DMS153 (cell line): ENCODE results near the gene ANK2.
"Not testable (repeated sequence)": the region's sequence is repeated elsewhere in the genome, so short reads cannot be mapped to it uniquely, and the experiment has no call there.

ENCODE experiments used
- DNase-seq: peaks from one replicate; lab custom pipeline; 2025; lab: John Stamatoyannopoulos, UW

The ANK2 gene

DNA sequence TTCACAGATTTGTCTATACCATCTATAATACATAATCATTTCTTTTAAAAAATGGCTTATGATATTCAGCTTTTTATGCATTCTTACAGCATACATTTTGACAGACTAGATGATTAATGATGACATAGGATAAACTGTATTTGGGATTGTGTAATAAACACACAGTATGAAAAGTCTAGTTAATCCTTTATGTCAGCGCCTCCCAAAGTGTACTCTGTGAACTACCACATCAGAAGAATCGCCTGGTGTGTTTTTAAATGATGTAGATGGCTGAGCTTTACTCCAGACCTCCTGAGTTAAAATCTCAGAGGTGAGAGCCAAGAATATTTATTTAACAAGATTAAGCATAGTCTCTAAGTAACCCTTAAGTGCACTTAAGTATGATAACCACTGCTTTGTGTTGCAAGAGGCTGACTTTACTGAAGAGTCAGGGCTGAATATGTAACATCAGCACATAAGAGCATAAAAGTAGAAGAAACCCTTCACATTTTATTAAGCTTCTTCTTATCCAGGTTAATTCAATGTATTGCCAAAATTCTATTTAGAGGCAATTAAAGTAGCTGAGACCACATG, 104.2 kb downstream of the ANK2 start:
- DNase-seq, result no peak

DNA sequence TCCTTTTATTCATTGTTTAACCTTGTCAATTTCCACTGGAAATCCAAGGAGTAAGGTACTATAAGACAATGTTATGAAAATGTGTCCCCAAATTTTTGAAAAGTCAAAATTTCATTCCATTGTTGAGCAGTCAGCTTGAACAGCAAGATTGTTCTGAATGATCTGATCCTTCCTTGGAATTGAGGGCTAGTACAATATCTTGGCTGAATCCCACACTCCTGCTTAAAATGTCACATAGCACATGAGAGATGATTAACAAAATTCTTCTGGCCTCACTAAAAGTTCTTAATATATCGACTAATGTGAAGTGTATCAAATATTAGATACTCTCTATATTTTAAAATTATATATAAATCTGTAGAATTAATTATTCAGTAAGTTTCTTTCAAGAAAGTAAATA, 104.8 kb downstream of the ANK2 start:
- DNase-seq, result no peak

DNA sequence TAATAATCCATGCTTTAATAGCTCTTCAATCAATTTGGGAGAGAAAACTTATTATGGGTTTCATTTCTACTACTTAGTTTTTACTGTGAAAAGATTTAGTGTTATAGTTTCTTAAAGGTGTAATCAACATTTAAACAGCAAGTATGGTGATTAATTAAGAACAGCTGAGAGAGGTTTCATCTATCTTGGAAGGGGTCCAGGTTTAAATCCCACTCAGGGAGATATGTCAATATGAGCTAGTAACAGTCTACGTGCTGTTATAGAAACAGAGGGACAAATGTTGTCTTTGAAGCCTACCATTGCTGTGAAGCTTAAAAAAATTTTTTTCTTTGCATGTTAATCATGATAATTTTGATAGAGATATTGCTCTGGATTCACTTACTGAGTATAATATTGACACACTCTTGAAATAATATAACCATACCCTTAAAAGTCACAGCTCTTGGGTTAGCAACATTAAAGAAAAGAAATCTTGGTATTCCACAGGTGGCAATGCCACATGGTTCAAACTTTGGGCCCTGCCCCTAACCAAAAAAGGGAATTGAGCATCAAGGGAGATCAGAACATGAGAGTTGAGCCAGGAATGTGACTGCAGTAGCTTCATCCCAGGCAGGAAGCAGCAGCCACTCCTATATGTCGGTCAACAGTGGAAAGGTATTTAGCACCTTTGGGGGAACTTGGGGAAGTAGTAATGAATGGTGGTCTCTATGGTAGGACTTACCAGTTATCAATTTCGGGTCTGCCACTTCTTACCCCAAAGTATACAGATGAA, 107.8 kb downstream of the ANK2 start:
- DNase-seq, result no peak

DNA sequence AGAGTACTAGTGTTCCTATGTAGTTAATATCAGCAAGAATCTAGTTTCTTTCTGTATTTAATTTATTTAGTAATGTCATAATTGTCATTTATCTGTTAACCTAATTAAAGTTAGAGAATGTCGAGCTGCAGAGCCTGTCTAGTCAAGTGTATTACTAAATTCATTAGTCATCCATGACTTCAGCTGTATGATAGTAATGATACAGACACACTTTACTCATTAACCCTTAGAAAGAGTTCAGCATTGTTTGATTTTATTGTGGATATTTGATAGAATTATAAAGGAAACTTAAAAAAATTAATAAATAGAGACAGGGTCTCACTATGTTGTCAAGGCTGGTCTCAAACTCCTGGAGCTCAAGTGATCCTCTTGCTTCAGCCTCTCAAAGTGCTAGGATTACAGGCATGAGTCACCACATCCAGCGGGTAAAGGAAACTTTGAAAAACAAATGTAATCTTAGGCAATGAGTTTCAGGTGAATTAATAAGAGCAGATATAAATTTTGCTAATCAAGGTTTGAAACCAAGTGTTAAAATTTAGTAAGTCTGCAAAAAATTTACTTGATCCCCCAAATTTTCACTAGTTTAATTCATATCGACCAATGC, 110.6 kb downstream of the ANK2 start:
- no peak for DNase-seq

DNA sequence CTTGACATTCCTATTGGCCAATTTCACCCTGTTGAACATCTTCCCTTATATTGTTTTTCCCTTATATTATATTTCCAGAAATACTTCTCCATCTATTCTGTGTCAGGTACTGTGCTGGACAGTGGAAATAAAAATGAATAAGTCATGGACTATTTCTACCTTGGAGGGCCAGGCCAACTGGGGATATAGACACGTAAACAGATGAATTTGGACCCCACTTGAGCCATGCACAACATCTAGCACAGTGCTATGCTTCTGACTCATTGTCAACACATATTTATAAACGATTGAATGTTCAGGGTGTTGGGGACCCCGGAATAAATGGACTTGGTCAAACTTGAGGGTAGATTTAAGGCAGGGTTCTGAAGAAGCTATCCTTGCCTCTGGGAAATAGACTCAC, 111.1 kb downstream of the ANK2 start:
- no peak for DNase-seq

DNA sequence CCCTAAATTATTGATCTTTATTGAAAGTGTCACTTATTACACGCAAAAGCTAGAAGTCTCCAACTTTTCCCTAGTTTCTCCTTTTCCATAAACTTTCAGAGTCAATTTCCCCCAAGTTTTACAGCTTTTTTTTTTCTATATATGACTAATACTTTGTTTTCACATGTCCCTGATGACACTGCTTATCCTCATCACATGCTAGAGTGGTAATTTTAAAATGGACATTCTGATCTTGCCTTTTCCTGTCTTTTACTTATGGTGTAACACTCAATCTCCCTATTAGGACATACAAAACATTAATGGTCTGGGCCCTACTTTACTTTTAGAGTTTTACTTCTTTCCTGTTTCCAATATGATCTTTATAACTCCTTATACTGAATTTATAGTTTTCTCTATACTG, 112.6 kb downstream of the ANK2 start:
- no peak for DNase-seq

DNA sequence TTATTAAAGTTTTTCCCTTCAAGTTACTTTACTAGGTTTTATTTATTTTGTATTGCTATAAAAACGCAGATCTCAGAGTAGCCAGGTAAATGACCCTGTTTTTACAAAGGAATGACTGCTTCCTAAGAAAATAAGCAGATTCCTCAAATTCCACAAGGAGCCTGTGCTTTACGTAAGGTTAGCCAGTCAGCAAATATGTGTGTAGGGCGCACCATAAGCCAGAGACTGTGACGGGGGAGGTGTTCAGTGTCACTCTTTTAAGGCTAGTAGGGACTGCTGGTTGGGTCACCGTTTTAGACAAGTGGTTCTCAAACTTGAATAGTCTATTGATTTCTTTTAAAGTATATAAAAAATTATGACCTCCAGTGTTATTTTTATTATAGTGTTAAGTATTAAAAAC, 119.9 kb downstream of the ANK2 start:
- DNase-seq, result no peak

DNA sequence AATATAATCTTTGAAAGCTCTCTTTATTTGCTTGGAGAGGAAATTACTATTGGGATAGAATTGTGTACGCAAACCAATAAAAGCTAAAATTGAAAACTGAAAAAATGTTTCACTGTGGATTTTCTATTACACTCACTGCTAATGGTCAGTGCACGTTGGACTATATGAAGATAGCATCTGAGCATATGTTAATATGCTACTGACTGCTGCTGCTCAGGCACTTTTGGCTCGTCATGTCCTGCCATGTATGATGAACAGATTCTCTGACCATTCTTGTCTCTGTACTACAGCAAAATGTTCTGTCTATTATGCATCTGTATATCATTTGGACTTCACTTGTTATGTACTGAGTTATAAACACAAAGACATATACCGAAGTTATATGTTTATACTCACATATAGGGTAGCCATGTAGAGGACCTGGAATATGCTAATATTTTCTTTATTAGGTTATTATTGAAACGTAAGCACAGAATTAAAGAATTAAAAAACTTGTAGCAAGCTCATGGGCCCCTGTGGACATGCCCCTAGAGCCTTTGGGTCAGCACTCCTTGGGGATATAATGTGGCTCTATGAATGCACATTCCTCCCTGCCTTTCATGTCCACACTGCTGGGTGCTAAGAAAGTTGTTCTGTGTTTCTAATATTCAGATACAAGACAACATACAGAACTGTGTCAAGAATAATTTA, 120.8 kb downstream of the ANK2 start:
- DNase-seq, result no peak

DNA sequence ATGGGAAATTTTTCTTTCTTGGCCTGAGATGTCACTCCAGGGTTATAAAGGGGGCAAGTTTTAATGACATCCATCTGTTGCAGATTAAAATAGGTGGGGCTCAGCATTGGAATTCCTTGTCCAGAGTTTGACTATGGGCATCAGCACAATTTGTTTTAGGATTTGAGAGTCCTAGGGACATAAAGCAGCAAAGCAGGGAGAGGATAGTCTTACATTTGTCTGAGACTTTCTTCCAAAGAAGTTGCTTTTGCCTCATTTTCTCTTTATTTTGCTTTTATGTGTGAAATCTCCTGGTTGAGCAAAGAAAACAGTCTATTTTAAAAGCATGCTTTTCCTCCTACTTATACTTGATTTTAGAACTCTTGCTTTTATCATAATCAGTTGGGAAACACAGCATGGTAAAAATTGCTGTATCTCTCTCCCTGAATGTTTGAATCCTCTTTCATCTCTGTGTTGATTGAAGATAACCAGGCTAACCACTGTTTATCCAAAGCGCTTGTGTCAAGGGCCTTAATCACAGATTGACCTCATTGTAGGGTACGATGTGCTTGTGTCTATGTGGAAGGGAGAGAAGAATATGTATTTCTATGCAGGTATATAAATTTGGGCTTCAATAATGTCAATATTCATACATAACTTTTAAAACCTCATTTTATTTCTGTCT, 121.5 kb downstream of the ANK2 start:
- no peak for DNase-seq

DNA sequence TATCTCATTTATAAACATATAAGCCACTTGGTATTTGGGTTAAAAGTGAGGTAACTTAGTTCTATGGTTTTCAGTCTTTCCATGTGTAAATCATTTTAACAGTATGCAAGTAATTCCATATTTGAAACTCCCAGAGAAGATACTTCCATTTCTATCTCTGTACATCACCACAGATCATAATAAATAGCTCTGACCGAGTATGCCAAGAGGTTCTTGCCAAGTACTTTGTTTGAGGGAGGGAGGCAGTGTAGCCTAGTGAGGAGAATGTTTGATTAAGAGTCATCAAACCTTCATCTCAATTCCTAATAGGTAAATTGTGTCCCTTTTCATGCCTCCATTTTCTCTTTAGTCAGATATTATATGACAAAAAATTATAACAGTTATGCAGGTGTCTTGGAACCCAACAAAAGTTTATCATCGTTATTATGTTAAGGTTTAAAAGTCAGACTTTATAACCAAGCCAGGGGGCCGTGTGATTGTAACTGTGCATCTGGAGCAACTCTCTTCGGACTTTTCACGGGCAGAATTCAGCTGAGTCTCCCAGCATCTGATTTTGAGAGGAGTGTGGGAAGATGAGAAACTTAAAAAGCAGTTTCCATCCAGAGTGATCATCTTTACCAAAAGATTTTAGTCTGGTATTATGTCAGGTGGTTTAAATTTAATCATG, 123.8 kb downstream of the ANK2 start:
- no peak for DNase-seq

DNA sequence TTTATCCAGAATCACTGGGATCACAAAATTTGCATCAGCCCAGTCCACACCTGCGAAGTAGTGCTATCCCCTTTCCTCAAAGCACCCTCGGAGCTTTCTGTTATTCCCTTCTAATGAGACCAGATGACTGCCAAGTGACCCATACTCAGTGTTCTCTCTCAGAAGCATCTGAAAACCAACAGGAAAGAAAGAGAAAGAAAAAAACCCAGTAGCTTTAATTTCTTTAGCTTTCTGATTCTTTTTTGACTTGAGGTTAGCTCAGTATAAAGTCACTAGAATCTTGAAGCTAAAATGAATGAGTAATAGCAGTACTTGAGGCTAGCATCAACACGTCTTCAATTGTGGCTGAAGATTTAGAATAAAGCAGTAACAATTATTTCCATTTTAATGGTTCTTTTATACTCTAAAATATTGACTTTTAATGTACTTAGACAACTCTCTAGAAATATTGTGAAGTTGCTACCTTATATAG, 124.4 kb downstream of the ANK2 start:
- DNase-seq, result no peak

DNA sequence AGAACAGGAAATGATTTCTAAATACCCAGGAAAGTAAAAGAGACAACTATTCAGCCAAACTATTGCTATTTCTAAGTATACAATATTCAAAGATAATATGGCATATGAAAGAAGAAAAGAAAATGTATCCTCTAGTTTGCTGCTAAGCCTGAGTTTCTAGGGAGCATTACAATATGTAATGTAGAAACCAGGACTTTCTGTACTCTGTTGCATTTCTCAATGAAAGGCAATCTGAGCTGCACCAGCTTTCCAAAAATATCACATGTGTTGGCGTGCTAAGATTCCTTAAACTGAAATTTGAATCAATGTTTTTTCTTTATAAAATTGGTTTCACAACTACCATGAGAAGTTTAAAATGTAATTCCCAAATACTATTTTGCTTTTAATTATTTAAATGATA, 129.6 kb downstream of the ANK2 start:
- no peak for DNase-seq

DNA sequence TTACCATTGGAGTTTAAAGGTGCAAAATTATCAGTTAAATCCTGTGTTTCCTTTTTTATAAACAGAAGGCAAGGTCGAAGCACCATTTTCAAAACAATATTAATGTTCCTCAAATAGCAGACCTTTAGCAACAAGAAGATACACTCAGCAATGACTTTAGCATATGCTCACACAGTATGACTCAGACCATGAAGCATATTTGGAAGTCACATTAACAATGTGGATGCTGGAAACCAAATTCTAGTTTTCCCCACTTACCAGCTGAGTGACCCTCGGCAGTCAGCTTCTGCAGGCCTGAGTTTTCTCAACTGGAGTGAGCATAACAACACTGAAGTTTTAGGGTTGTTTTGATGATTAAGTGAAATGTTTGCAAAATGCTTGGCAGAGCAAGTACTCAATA, 130.5 kb downstream of the ANK2 start:
- no peak for DNase-seq

DNA sequence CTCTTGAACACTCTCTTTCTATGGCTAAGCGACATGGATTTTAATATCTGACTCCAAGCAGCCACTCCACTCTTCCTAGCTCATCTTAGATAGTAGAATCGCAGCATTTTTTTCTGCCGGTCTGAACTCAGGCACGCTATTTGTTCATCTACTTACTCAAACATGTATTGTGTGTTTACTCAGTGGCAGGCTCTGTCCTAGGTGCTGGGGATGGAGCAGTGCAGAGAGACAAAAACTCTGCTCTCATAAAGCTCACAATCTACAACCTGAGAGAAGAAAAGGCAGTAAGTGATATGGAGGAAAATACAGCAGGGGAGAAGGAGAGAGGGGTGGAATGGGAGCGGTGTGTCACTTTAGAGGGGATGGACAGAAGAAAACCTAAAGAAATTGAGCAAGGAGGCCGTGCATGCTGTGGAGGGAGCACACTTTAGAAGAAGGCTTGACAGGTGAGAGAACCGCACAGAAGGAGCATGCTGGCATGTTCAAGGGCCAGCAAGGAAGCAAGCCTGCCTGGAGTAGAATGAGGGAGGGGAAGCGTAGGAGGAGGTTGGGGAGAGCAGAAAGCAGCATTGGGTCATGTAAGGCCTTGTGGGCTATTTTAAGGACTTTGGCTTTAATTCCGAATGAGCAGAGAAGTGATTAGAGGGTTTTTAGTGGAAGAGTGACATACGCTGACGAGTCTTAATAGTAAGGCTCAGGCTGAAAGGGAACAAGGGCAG, 132.0 kb downstream of the ANK2 start:
- no peak for DNase-seq

DNA sequence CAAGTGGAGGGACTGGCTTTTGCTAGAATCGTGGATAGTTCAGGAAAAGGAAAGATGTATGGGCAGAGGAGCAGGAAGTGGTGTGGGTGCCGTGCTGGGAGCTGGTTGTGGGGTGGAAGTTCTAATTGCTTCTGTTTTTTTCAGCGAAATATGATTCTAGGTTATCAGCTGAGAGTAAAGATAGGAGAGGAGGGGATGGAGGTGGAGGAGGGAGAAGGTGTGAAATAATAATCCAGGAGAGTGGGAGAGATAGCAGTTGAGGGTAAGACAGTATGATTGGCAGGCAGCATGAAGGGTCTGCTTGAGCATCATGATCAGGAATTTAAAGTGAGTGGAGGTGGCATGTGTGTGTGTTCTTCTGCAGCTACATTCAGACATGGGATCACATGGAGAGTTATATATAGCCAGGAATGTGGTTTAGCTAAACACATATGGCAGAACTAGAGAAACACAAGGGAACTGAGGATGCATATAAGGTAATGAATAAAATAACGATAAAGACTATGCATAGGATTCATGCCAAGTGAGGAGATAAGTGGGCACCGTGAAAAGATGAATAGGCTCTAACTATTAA, 133.7 kb downstream of the ANK2 start:
- DNase-seq, result no peak

DNA sequence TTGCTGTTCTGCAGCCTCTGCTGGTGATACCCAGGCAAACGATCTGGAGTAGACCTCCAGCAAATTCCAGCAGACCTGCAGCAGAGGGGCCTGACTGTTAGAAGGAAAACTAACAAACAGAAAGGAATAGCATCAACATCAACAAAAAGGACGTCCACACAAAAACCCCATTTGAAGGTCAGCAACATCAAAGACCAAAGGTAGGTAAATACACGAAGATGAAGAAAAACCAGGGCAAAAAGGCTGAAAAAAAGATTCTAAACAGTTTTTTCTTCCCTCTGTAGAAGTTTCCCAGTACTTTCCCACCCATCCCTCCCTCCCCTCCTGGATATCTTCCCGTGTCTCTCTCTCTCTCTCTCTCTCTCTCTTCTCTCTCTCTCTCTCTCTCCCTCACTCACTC, 136.8 kb downstream of the ANK2 start:
- DNase-seq, result not testable (repeated sequence)

DNA sequence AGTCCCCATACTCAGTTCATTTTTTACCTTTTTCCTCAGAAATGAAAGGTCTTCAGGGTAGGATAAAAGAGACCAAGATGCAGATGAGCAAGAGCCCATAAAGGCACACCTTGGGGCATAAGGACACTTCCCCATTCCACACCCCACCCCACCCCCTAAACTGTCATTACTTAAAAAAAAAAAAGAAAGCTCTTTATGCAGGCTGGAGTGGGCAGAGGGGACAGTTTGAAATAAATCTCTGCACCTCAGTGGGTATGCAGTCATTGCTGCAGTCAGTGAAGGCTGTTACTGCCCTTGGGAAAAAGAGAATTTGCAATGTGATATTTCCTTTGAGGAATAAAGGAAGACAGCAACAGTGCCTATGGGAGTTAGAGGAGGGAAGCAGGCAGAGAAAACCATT, 137.5 kb downstream of the ANK2 start:
- no peak for DNase-seq

DNA sequence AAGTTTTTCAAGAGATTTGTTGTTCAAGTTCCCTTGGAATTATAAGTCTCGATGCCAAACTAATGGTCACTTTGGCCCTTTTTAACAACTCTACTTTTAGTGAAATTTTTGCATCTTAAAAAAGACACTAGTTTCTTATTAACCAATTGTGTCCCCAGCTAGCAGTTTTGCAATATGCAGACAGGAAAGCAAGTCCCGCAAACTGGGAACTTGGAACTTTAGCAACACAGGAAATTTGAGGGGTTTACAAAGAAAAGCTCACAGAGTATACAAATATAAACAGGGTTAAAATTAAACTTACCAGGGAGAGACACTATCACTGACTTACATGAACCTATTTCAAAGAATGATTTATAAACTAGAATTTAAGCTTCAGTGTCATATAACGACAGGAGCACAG, 137.9 kb downstream of the ANK2 start:
- DNase-seq, result no peak

DNA sequence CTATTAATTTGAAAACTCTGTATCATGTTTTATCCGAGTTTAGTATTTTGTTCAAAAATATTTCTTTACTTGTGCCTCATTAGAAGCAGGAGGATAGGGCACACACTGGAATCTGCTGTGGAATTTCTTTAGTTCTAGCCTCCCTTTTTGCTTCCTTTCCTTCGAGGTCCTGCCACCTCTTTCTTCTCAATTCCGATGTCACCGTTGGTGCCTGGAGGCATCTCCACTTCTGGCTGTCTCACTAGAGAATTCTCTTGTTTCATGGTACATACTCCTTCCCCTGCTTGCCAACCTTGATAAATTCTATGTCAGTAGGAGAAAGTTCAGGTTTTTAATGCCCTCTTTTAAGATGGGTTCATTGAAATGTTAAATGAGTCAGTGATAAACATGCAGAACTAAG, 140.1 kb downstream of the ANK2 start:
- DNase-seq, result no peak

DNA sequence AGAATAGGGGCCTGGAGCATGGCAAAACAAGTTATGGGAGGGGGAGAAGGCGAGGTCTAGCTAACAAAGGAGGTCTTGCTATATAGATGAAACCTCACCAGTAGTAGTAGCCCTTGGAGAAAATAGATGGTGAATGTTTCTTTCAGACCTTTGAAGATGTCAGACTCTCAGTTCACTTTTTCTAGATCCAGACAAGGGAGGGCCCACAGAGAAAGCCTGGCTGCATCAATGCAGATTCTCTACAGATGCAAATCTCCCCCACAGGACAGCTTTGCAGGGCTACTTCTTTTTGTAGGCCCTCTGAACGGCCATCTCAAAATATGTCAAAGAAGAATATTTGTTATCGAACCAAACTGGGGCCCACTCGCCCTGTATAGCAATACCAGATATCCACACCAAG, 159.7 kb downstream of the ANK2 start:
- DNase-seq, result no peak
